Stimulated activated CD8-positive, alpha-beta memory T cell treated with anti-CD3 and anti-CD28 coated beads, Interleukin-7, amount 100 ng/mL, for 48 hours (primary cell): ENCODE results near the gene CAPNS1.
"Not testable (repeated sequence)": the region's sequence is repeated elsewhere in the genome, so short reads cannot be mapped to it uniquely, and the experiment has no call there.

Experiments used
- DNase-seq, 2 donors: peaks; one replicate each; pipeline ENCODE4 v3.0.0-alpha.2; 2020; ENCODE audit warnings: low read depth in 1 of 2; ENCODE audit errors: extremely low read depth in 1 of 2

CAPNS1 gene

GRCh38 chr19:36113894-36114720, 25.8 kb upstream of the CAPNS1 start:
- no peak for DNase-seq

GRCh38 chr19:36114721-36115452, 25.0 kb upstream of the CAPNS1 start, which contains the start of gene POLR2I:
TSS of gene POLR2I (minus strand) at chr19:36114875. CDS start at chr19:36114856, 19 bp downstream.
- DNase-seq = peak; percentile 96 to 99

- DNase-seq = peak; percentile 73 to 77
Observed at GRCh38 chr19:36115453-36116343, 24.2 kb upstream of the CAPNS1 start, which contains the start of gene TBCB. TSS of gene TBCB (plus strand) at chr19:36115468. CDS start at chr19:36115561, 93 bp downstream.

GRCh38 chr19:36116344-36116637, 23.6 kb upstream of the CAPNS1 start:
- DNase-seq = no peak

- DNase-seq = no peak
Observed at GRCh38 chr19:36120092-36120983, 19.5 kb upstream of the CAPNS1 start.

- DNase-seq = no peak
Observed at GRCh38 chr19:36120984-36121358, 18.9 kb upstream of the CAPNS1 start.

- DNase-seq = no peak
Observed at GRCh38 chr19:36121486-36122124, 18.3 kb upstream of the CAPNS1 start.

- DNase-seq = no peak
Observed at GRCh38 chr19:36125557-36125956, 14.3 kb upstream of the CAPNS1 start.

- no peak for DNase-seq
Observed at GRCh38 chr19:36128392-36128736, 11.5 kb upstream of the CAPNS1 start.

- not testable (repeated sequence) for DNase-seq
Observed at GRCh38 chr19:36131221-36131620, 8.6 kb upstream of the CAPNS1 start.

- DNase-seq = not testable (repeated sequence)
Observed at GRCh38 chr19:36134867-36135266, 5.0 kb upstream of the CAPNS1 start.

GRCh38 chr19:36136964-36137686, 2.7 kb upstream of the CAPNS1 start:
- no peak for DNase-seq

GRCh38 chr19:36139120-36139472, 770 bp upstream of the CAPNS1 start:
- DNase-seq = no peak

GRCh38 chr19:36140304-36141038, 605 bp downstream of the CAPNS1 start:
- DNase-seq = no peak

GRCh38 chr19:36141039-36141927, 1.4 kb downstream of the CAPNS1 start:
- peak; percentile 72 to 74 for DNase-seq

- no peak for DNase-seq
Observed at GRCh38 chr19:36142046-36142445, 2.2 kb downstream of the CAPNS1 start.

- DNase-seq = no peak
Observed at GRCh38 chr19:36142496-36142895, 2.6 kb downstream of the CAPNS1 start.

GRCh38 chr19:36144624-36145023, 4.8 kb downstream of the CAPNS1 start:
- DNase-seq = no peak
